OCI-LY3 (cell line): ENCODE data around the gene SNX1.

Experiments
- CTCF ChIP-seq: fragments of 200-600, 300-600 bp; sonication (generic); IDR thresholded peaks from 2 replicates; pipeline ENCODE4 v1.5.1; 2014; ENCODE audit warnings: antibody characterized with exemption, low read length, low read depth
- EZH2phosphoT487 ChIP-seq: fragments of 200-600 bp; shearing (Covaris generic); IDR thresholded peaks from 2 replicates; pipeline ENCODE4 v1.6.1; 2018; ENCODE audit warnings: antibody characterized with exemption, mixed run types, low read depth

- TF ChIP-seq CTCF (no peak), EZH2phosphoT487 (no peak)
These were observed 52.8 kb downstream of the SNX1 start for GRCh38 chr15:64148581-64148980.
